ENCODE measurements around the gene IMMP2L. TPM values are rescaled to one million over a fixed set of nuclear protein-coding genes. Genes with fewer than 3 reads are reported as not detected.
"Not testable (repeated sequence)": the region's sequence is repeated elsewhere in the genome, so short reads cannot be mapped to it uniquely, and the experiment has no call there.

Gene IMMP2L
- total RNA-seq, 1 donor from 2014 or later = 17.8 TPM

GRCh38 chr7:110676785-110677184 is 885.5 kb downstream of the IMMP2L start:
- no peak for DNase-seq
- Histone ChIP-seq H3K9me3 (replicated peaks) (peaks cover 16% of the 10 kb centered on the region), H3K4me3 (no peak overlapping the region), H3K27ac (replicated peaks) (no peak overlapping the region), H3K36me3 (no peaks in the 10 kb centered on the region), H3K27me3 (ENCODE audit: low read depth) (no peaks in the 10 kb centered on the region), H3K4me1 (no peaks in the 10 kb centered on the region)
- TF ChIP-seq, protein P1, sequence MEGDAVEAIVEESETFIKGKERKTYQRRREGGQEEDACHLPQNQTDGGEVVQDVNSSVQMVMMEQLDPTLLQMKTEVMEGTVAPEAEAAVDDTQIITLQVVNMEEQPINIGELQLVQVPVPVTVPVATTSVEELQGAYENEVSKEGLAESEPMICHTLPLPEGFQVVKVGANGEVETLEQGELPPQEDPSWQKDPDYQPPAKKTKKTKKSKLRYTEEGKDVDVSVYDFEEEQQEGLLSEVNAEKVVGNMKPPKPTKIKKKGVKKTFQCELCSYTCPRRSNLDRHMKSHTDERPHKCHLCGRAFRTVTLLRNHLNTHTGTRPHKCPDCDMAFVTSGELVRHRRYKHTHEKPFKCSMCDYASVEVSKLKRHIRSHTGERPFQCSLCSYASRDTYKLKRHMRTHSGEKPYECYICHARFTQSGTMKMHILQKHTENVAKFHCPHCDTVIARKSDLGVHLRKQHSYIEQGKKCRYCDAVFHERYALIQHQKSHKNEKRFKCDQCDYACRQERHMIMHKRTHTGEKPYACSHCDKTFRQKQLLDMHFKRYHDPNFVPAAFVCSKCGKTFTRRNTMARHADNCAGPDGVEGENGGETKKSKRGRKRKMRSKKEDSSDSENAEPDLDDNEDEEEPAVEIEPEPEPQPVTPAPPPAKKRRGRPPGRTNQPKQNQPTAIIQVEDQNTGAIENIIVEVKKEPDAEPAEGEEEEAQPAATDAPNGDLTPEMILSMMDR (IDR thresholded peaks at IDR 0.05; ENCODE audit: borderline replicate concordance) = no peak
- intact Hi-C loops (cut with micrococcal nuclease) = no loop called here

GRCh38 chr7:110675383-110676103 is 886.7 kb downstream of the IMMP2L start:
- Histone ChIP-seq H3K27ac (replicated peaks) (no peak overlapping the region), H3K4me1 (no peaks in the 10 kb centered on the region), H3K9me3 (replicated peaks) (peaks cover 16% of the 10 kb centered on the region), H3K36me3 (no peaks in the 10 kb centered on the region), H3K4me3 (no peak overlapping the region), H3K27me3 (ENCODE audit: low read depth) (no peaks in the 10 kb centered on the region)
- TF ChIP-seq, protein P1 (IDR thresholded peaks at IDR 0.05; ENCODE audit: borderline replicate concordance) = no peak
- no peak for DNase-seq
- intact Hi-C loops (cut with micrococcal nuclease) = no loop called here

DNA sequence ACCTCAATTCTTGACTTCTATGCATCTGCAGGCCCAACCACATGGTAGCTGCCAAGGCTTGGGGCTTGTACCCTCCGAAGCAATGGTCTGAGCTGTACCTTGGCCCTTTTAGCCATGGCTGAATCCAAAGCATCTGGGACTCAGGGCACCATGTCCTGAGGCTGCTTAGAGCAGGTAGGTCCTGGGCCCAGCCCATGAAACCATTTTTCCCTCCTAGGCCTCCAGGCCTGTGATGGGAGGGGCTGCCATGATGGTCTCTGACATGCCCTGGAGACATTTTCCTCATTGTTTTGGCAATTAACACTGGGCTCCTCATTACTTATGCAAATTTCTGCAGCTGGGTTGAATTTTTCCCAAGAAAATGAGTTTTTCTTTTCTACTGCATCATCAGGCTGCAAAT is 889.1 kb downstream of the IMMP2L start:
- Histone ChIP-seq H3K9me3 (replicated peaks) (peaks cover 16% of the 10 kb centered on the region), H3K27ac (replicated peaks) (no peak overlapping the region), H3K4me3 (no peak overlapping the region), H3K36me3 (no peaks in the 10 kb centered on the region), H3K27me3 (ENCODE audit: low read depth) (no peaks in the 10 kb centered on the region), H3K4me1 (no peaks in the 10 kb centered on the region)
- intact Hi-C loops (cut with micrococcal nuclease) = no loop called here
- TF ChIP-seq, protein P1 (IDR thresholded peaks at IDR 0.05; ENCODE audit: borderline replicate concordance) = no peak
- DNase-seq = no peak

DNA sequence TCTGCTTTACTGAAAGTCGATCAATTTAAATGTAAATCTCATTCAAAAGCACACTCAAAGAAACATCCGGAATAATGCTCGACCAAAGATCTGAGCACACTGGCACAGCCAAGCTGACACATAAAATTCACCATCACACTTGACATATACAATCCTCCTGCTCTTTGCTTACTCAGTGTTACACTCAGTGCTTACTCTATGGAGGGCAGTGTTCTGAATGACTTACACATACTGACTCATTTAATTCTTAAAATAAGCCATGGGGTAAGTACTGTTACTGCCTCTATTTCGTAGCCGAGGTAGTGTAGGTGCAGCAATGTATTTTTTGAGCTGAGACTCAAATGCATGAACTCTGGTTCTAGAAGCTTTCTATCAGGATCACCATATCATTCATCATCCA is 892.9 kb downstream of the IMMP2L start:
- Histone ChIP-seq H3K4me1 (no peaks in the 10 kb centered on the region), H3K27ac (replicated peaks) (no peak overlapping the region), H3K27me3 (ENCODE audit: low read depth) (no peaks in the 10 kb centered on the region), H3K4me3 (no peak overlapping the region), H3K9me3 (replicated peaks) (peaks cover 31% of the 10 kb centered on the region), H3K36me3 (no peaks in the 10 kb centered on the region)
- TF ChIP-seq, protein P1 (IDR thresholded peaks at IDR 0.05; ENCODE audit: borderline replicate concordance) = no peak
- intact Hi-C loops (cut with micrococcal nuclease) = no loop called here
- DNase-seq = no peak

GRCh38 chr7:110664803-110665202 is 897.5 kb downstream of the IMMP2L start:
- H3K36me3 ChIP-seq = peaks cover 8% of the 10 kb centered on the region
- intact Hi-C loops (cut with micrococcal nuclease) = no loop called here
- H3K27ac ChIP-seq (replicated peaks) = no peak overlapping the region
- H3K4me3 ChIP-seq = no peak overlapping the region
- H3K9me3 ChIP-seq (replicated peaks) = peaks cover 42% of the 10 kb centered on the region
- H3K27me3 ChIP-seq (ENCODE audit: low read depth) = no peaks in the 10 kb centered on the region
- H3K4me1 ChIP-seq = no peaks in the 10 kb centered on the region
- DNase-seq = no peak
- TF ChIP-seq, protein P1 (IDR thresholded peaks at IDR 0.05; ENCODE audit: borderline replicate concordance) = no peak

DNA sequence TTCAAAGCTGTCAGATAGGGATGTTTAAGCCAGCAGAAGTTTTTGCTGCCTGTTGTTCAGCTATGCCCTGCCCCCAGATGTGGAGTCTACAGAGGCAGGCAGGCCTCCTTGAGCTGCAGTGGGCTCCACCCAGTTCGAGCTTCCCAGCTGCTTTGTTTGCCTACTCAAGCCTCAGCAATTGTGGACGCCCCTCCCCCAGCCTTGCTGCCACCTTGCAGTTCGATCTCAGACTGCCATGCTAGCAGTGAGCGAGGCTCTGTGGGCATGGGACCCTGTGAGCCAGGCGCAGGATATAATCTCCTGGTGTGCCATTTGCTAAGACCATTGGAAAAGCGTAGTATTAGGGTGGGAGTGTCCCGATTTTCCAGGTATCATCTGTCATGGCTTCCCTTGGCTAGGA is 901.7 kb downstream of the IMMP2L start:
- DNase-seq; H3K36me3 ChIP-seq; H3K27ac ChIP-seq (replicated peaks); H3K4me1 ChIP-seq; H3K27me3 ChIP-seq (ENCODE audit: low read depth); intact Hi-C loops (cut with micrococcal nuclease); H3K4me3 ChIP-seq: not testable (repeated sequence)
- peaks cover 69% of the 10 kb centered on the region for H3K9me3 ChIP-seq (replicated peaks)

Measured in left ventricle myocardium inferior (tissue), 1 donor.